K562 (cell line): ENCODE measurements around the gene ETV4. TPM values are rescaled to one million over a fixed set of nuclear protein-coding genes. Genes with fewer than 3 reads are reported as not detected.

Experiments
- ATAC-seq: fragments of 200-7000 bp; cut with Tn5 transposase; 3 replicates; pipeline ENCODE4 v1.9.1; 2020; ENCODE audit warnings: moderate library complexity
- BruUV-seq: library from RNA; stranded (reverse); fragments of 400-500 nt; replicated peaks from 2 replicates; lab custom pipeline; 2021; lab: Mats Ljungman, UMichigan
- CTCF ChIA-PET: fragments of 300-600 bp; formaldehyde crosslinking; extraction: SDS; loops from one replicate; lab custom pipeline; 2021; ENCODE audit warnings: low intra/inter-chr PET ratio; lab: Yijun Ruan, JAX
- POLR2A ChIA-PET: fragments of 300-600, 350-650 bp; sonication (Branson Sonifier 250); formaldehyde crosslinking; extraction: SDS; loops from one replicate; lab custom pipeline; 2021; ENCODE audit warnings: antibody characterized with exemption, inconsistent platforms; lab: Yijun Ruan, JAX
- DNase-seq, 4 experiments: peaks; one replicate each; pipeline versions ENCODE4 v3.0.0 to v3.0.0-alpha.2; 2011 to 2018; ENCODE audit warnings: low spot score in 3 of 4, mixed read lengths in 3 of 4; ENCODE audit errors: extremely low read depth in 1 of 4
- FAIRE-seq: peaks from 2 replicates; lab custom pipeline; 2011; peaks lifted over from hg19 to GRCh38; lab: Jason Lieb, UNC
- H2AFZ ChIP-seq: 2 replicates; pipeline ENCODE4 v1.6.0; 2011; ENCODE audit warnings: low read depth, low read length, control low read depth, inconsistent platforms
- H3K27ac ChIP-seq: fragments of 200-600 bp; 3 replicates; pipeline ENCODE4 v1.8.0; 2011; ENCODE audit warnings: low read depth, mild to moderate bottlenecking, control low read depth, inconsistent platforms, low read length, moderate library complexity, mixed read lengths; ENCODE audit errors: extremely low read depth
- H3K27me3 ChIP-seq, 2 experiments: fragments of 300-600 bp in 1 of 2; 2 replicates in 1 of 2; 3 replicates in 1 of 2; pipeline versions ENCODE4 v1.6.0 to v1.8.0; 2011; ENCODE audit warnings: inconsistent platforms in 2 of 2, low read length in 2 of 2, mild to moderate bottlenecking in 1 of 2, mixed read lengths in 1 of 2, moderate library complexity in 1 of 2; ENCODE audit not compliant: control insufficient read depth in 2 of 2, insufficient read depth in 2 of 2
- H3K36me3 ChIP-seq: fragments of 300-600 bp; 3 replicates; pipeline ENCODE4 v1.8.0; 2011; ENCODE audit warnings: mild to moderate bottlenecking, low read length, inconsistent platforms; ENCODE audit not compliant: control insufficient read depth, insufficient read depth
- H3K4me1 ChIP-seq, 2 experiments: fragments of 200-600 bp in 1 of 2; replicated peaks in 1 of 2; 2 replicates in 1 of 2; 3 replicates in 1 of 2; pipeline versions ENCODE4 v1.5.1 to v1.8.0; 2011; ENCODE audit warnings: inconsistent platforms in 2 of 2, low read length in 2 of 2, mild to moderate bottlenecking in 1 of 2, mixed read lengths in 1 of 2, moderate library complexity in 1 of 2; ENCODE audit not compliant: control insufficient read depth in 2 of 2, insufficient read depth in 2 of 2
- H3K4me2 ChIP-seq: 2 replicates; pipeline ENCODE4 v1.6.1; 2011; ENCODE audit warnings: low read length, control low read depth, inconsistent platforms, mixed read lengths; ENCODE audit not compliant: insufficient read depth
- H3K4me3 ChIP-seq: fragments of 200-600 bp; sonication (generic), shearing (Covaris generic); 2 replicates; pipeline ENCODE4 v1.5.1; 2016; ENCODE audit warnings: control low read depth, inconsistent platforms
- H3K79me2 ChIP-seq: fragments of 200-600 bp; 3 replicates; pipeline ENCODE4 v1.8.0; 2011; ENCODE audit warnings: low read length, inconsistent platforms; ENCODE audit not compliant: control insufficient read depth, insufficient read depth
- H3K9ac ChIP-seq, 2 experiments: 2 replicates each; pipeline versions ENCODE4 v1.6.0 to v1.6.1; 2011; ENCODE audit warnings: low read depth in 2 of 2, low read length in 2 of 2, control low read depth in 1 of 2, inconsistent platforms in 1 of 2, mild to moderate bottlenecking in 1 of 2, mixed read lengths in 1 of 2; ENCODE audit not compliant: insufficient read depth in 1 of 2
- H3K9me1 ChIP-seq: one replicate; pipeline ENCODE4 v1.6.0; 2011; ENCODE audit warnings: inconsistent platforms, mild to moderate bottlenecking, low read length, moderate library complexity; ENCODE audit not compliant: control insufficient read depth, insufficient read depth
- H3K9me3 ChIP-seq: replicated peaks from 2 replicates; pipeline ENCODE4 v1.5.1; 2011; ENCODE audit warnings: low read depth, low read length, inconsistent platforms; ENCODE audit not compliant: control insufficient read depth, insufficient read depth
- H4K20me1 ChIP-seq: replicated peaks from 2 replicates; pipeline ENCODE4 v1.6.1; 2011; ENCODE audit warnings: low read length, inconsistent platforms, mixed read lengths; ENCODE audit not compliant: control insufficient read depth, insufficient read depth
- CEBPZ ChIP-seq: fragments of 150-350 bp; IDR thresholded peaks from 2 replicates; pipeline ENCODE4 v1.6.1; 2014; ENCODE audit warnings: low read depth, mild to moderate bottlenecking, low read length, borderline replicate concordance
- CSDE1 ChIP-seq, 2 experiments: fragments of 450-650 bp; IDR thresholded peaks; 2 replicates each; pipeline ENCODE4 v1.6.1; 2016; ENCODE audit warnings: mild to moderate bottlenecking in 1 of 2
- DDX20 ChIP-seq: fragments of 450-650 bp; IDR thresholded peaks from 2 replicates; pipeline ENCODE4 v1.6.1; 2016; ENCODE audit warnings: missing genetic modification characterization, low read depth, mild to moderate bottlenecking, missing compliant biosample characterization, moderate library complexity
- GTF2B ChIP-seq: IDR thresholded peaks from 2 replicates; pipeline ENCODE4 v1.6.1; 2011; ENCODE audit not compliant: insufficient read length; ENCODE audit errors: extremely low read depth
- HMG20A ChIP-seq: fragments of 450-650 bp; formaldehyde crosslinking; conservative IDR thresholded peaks from 2 replicates; pipeline ENCODE4 v1.4.0; 2020; ENCODE audit warnings: mild to moderate bottlenecking, mixed read lengths
- MBD2 ChIP-seq: sonication (generic); IDR thresholded peaks from 2 replicates; pipeline ENCODE4 v1.6.1; 2016; ENCODE audit warnings: low read depth, borderline replicate concordance
- NFIC ChIP-seq: fragments of 450-650 bp; IDR thresholded peaks from 2 replicates; pipeline ENCODE4 v1.6.1; 2017; ENCODE audit warnings: mild to moderate bottlenecking, inconsistent platforms
- NFRKB ChIP-seq: fragments of 450-650 bp; IDR thresholded peaks from 2 replicates; pipeline ENCODE4 v1.6.1; 2016; ENCODE audit warnings: low read depth
- NR2C2 ChIP-seq, 2 experiments: fragments of 200-800 bp in 1 of 2; sonication (Bioruptor generic) in 1 of 2; sonication (generic) in 1 of 2; formaldehyde crosslinking in 1 of 2; IDR thresholded peaks; 2 replicates each; pipeline versions ENCODE4 v1.6.1 to v1.8.0; 2016 to 2022; ENCODE audit warnings: mild to moderate bottlenecking in 1 of 2, missing compliant biosample characterization in 1 of 2, missing genetic modification characterization in 1 of 2, missing genetic modification reagents in 1 of 2
- SPI1 ChIP-seq: IDR thresholded peaks from 2 replicates; pipeline ENCODE4 v1.6.1; 2011; ENCODE audit warnings: low read depth, low read length, control low read depth, borderline replicate concordance
- TBP ChIP-seq: optimal IDR thresholded peaks from 2 replicates; pipeline ENCODE3; 2011; ENCODE audit warnings: low read depth, low read length, improper control_type of control experiment
- ZNF140 ChIP-seq: fragments of 250-450 bp; sonication (Bioruptor Pico); IDR thresholded peaks from 2 replicates; pipeline ENCODE4 v1.8.0; 2021; ENCODE audit warnings: moderate library complexity, mild to moderate bottlenecking, inconsistent platforms
- ZNF75A ChIP-seq: fragments of 450-650 bp; formaldehyde crosslinking; IDR thresholded peaks from 2 replicates; pipeline ENCODE4 v1.4.0; 2020; ENCODE audit warnings: mild to moderate bottlenecking
- WGBS: fragments of 100-300 bp; shearing (Covaris generic); methylation state at CpG from one replicate; pipeline ENCODE4 v1.1.6; 2016; ENCODE audit warnings: low coverage, mixed read lengths; ENCODE audit not compliant: insufficient coverage; ENCODE audit errors: missing lambda C conversion rate; 5-methylcytosine and 5-hydroxymethylcytosine counted together
- in situ Hi-C: fragments of 300-500 bp; cut with MboI; formaldehyde crosslinking; loops from 4 replicates; pipeline ENCODE4 v1.15.0; 2018; ENCODE audit warnings: inconsistent platforms, mixed read lengths
- intact Hi-C: fragments of 100-400 bp; cut with micrococcal nuclease; formaldehyde crosslinking; loops from 2 replicates; pipeline ENCODE4 v1.14.2; 2022
- polyA plus RNA-seq, 8 experiments: library from polyadenylated mRNA; depleted of rRNA in 4 of 8; stranded (reverse) in 5 of 8; unstranded in 3 of 8; fragments of >200 nt; fragmentation: Nextera tagmentation in 2 of 8; fragmentation: Illumina TruSeq in 1 of 8; extraction: Ambion mirVana in 2 of 8; extraction: Trizol in 1 of 8; gene quantifications; 2 replicates each; pipeline versions ENCODE4 v1.2.1 to v1.2.3, GENCODE V29; 2011 to 2014; ENCODE audit warnings: inconsistent platforms in 1 of 8, missing spikeins in 1 of 8
- total RNA-seq, 7 experiments: library from RNA; depleted of rRNA in 6 of 7; stranded (reverse); fragments of >200 nt in 6 of 7; fragmentation: Illumina TruSeq in 2 of 7; extraction: Trizol in 2 of 7; gene quantifications; 2 replicates each; pipeline versions ENCODE4 v1.2.1 to v1.2.3, GENCODE V29; 2011 to 2021; ENCODE audit warnings: low replicate concordance in 1 of 7

Gene ETV4
- total and polyA plus RNA-seq, 9 of the 15 experiments (the other 6 are each of a cell fraction or from before 2014, with no cell fraction given) = 5.5 to 66.3 (median 28.2) TPM

GRCh38 chr17:43524945-43525575, 21.1 kb downstream of the ETV4 start:
- ATAC-seq = no peak
- H3K9me3 ChIP-seq = no peaks in the 10 kb centered on the region
- peaks cover 3% of the 10 kb centered on the region; the same call in 1 of the 2 replicates for H4K20me1 ChIP-seq
- peaks cover 6 to 12% of the 10 kb centered on the region in 2 experiments for H3K4me1 ChIP-seq
- H3K4me3 ChIP-seq = no peak overlapping the region
- no peaks in the 10 kb centered on the region for H3K79me2 ChIP-seq
- H3K27ac ChIP-seq = no peak overlapping the region
- WGBS = 85% methylated on average over 8 of the region's 8 CpGs
- in situ Hi-C loops (no loop called here), intact Hi-C loops (no loop called here)
- H3K36me3 ChIP-seq = peaks cover 94% of the 10 kb centered on the region
- DNase-seq = no peak
- H3K4me2 ChIP-seq = no peak overlapping the region
- H3K9me1 ChIP-seq = peaks cover 5% of the 10 kb centered on the region
- no peak overlapping the region for H2AFZ ChIP-seq
- ChIA-PET CTCF (no interaction called here), POLR2A (interaction anchor here (0.6 to 3.3 kb wide), 4 partner anchors 12 to 280 kb away, joined by 3 to 14 read pairs (median 10); partner anchors contain the start of gene ETV4)
- TF ChIP-seq NFIC (no peak), ZNF75A (no peak), GTF2B (no peak), HMG20A (CRISPR knock-in tag) (no peak), NFRKB (no peak), MBD2 (no peak), DDX20 (no peak), CEBPZ (no peak), ZNF140 (CRISPR knock-in tag) (no peak), NR2C2 (CRISPR knock-in tag; IDR thresholded peaks at IDR 0.05) (no peak), NR2C2 (tag; IDR thresholded peaks at IDR 0.05) (no peak), SPI1 (no peak), CSDE1 (IDR thresholded peaks at IDR 0.05) (no peak), TBP (no peak)
- no peak overlapping the region for H3K9ac ChIP-seq
- BruUV-seq = no TSS peak
- no peaks in the 10 kb centered on the region for H3K27me3 ChIP-seq
- FAIRE-seq = no peak
